ENCODE data around the gene TMEM271. TPM values are rescaled to one million over a fixed set of nuclear protein-coding genes. Genes with fewer than 3 reads are reported as not detected.

Gene TMEM271
- total RNA-seq, 6 experiments from 2014 or later: not detected

GRCh38 chr4:532588-533317, 43.3 kb downstream of the TMEM271 start:
- TF ChIP-seq, protein P1, sequence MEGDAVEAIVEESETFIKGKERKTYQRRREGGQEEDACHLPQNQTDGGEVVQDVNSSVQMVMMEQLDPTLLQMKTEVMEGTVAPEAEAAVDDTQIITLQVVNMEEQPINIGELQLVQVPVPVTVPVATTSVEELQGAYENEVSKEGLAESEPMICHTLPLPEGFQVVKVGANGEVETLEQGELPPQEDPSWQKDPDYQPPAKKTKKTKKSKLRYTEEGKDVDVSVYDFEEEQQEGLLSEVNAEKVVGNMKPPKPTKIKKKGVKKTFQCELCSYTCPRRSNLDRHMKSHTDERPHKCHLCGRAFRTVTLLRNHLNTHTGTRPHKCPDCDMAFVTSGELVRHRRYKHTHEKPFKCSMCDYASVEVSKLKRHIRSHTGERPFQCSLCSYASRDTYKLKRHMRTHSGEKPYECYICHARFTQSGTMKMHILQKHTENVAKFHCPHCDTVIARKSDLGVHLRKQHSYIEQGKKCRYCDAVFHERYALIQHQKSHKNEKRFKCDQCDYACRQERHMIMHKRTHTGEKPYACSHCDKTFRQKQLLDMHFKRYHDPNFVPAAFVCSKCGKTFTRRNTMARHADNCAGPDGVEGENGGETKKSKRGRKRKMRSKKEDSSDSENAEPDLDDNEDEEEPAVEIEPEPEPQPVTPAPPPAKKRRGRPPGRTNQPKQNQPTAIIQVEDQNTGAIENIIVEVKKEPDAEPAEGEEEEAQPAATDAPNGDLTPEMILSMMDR (IDR thresholded peaks at IDR 0.05): no peak
- no peak overlapping the region for H3K27ac Mint-ChIP-seq
- H3K4me1 Mint-ChIP-seq (ENCODE audit: low read depth): no peaks in the 10 kb centered on the region
- H3K36me3 Mint-ChIP-seq (ENCODE audit: low read depth): peaks cover 47% of the 10 kb centered on the region
- no peaks in the 10 kb centered on the region; the same call in 1 of the 2 replicates for H3K27me3 Mint-ChIP-seq (ENCODE audit: insufficient read depth)
- H3K9me3 Mint-ChIP-seq: peaks cover 7% of the 10 kb centered on the region
- H3K4me3 Mint-ChIP-seq: no peak overlapping the region
- no peak for DNase-seq

- Mint-ChIP-seq H3K36me3 (ENCODE audit: low read depth) (peaks cover 55% of the 10 kb centered on the region), H3K27me3 (ENCODE audit: insufficient read depth) (no peaks in the 10 kb centered on the region; the same call in 1 of the 2 replicates), H3K4me3 (no peak overlapping the region), H3K4me1 (ENCODE audit: low read depth) (no peaks in the 10 kb centered on the region), H3K27ac (no peak overlapping the region), H3K9me3 (peaks cover 7% of the 10 kb centered on the region)
- TF ChIP-seq, protein P1 (IDR thresholded peaks at IDR 0.05): no peak
- no peak for DNase-seq
Measured at GRCh38 chr4:531721-532565, 44.2 kb downstream of the TMEM271 start.

DNA sequence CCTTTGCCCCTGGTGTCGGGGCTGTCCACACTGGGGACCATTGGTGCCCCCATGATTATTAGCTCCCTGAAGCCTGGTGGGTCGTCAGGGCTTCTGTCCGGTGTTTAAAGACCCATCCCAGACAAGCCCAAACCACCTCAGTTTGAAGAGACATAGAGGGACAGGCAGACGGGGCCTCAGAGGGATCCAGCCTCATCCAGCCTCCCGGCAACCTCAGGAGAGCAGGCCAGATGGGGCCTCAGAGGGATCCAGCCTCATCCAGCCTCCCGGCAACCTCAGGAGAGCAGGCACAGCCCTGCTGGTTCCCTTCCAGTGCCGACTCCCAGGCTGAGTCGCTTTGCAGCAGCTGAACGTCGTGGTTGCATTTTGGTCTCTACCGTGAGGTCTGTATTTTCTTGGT, 45.0 kb downstream of the TMEM271 start:
- Mint-ChIP-seq H3K36me3 (ENCODE audit: low read depth) (peaks cover 58% of the 10 kb centered on the region), H3K27me3 (ENCODE audit: insufficient read depth) (no peaks in the 10 kb centered on the region; the same call in 1 of the 2 replicates), H3K4me1 (ENCODE audit: low read depth) (no peaks in the 10 kb centered on the region), H3K27ac (no peak overlapping the region), H3K9me3 (peaks cover 7% of the 10 kb centered on the region), H3K4me3 (no peak overlapping the region)
- DNase-seq: no peak
- TF ChIP-seq, protein P1 (IDR thresholded peaks at IDR 0.05): no peak

GRCh38 chr4:530017-530781, 45.9 kb downstream of the TMEM271 start:
- Mint-ChIP-seq H3K27me3 (ENCODE audit: insufficient read depth) (no peaks in the 10 kb centered on the region; the same call in 1 of the 2 replicates), H3K9me3 (peaks cover 7% of the 10 kb centered on the region), H3K36me3 (ENCODE audit: low read depth) (peaks cover 61% of the 10 kb centered on the region), H3K4me1 (ENCODE audit: low read depth) (no peaks in the 10 kb centered on the region), H3K4me3 (no peak overlapping the region), H3K27ac (no peak overlapping the region)
- TF ChIP-seq, protein P1 (IDR thresholded peaks at IDR 0.05): no peak
- no peak for DNase-seq

GRCh38 chr4:529563-529962, 46.5 kb downstream of the TMEM271 start:
- H3K36me3 Mint-ChIP-seq (ENCODE audit: low read depth): peaks cover 59% of the 10 kb centered on the region
- H3K27ac Mint-ChIP-seq: no peak overlapping the region

More at GRCh38 chr4:529563-529962, 46.5 kb downstream of the TMEM271 start:
- no peak overlapping the region for H3K4me3 Mint-ChIP-seq
- no peaks in the 10 kb centered on the region; the same call in 1 of the 2 replicates for H3K27me3 Mint-ChIP-seq (ENCODE audit: insufficient read depth)
- no peaks in the 10 kb centered on the region for H3K4me1 Mint-ChIP-seq (ENCODE audit: low read depth)
- H3K9me3 Mint-ChIP-seq: peaks cover 7% of the 10 kb centered on the region
- DNase-seq: no peak
- TF ChIP-seq, protein P1 (IDR thresholded peaks at IDR 0.05): no peak

Measured in HFFc6 (cell line).